Omental fat pad (tissue), 4 donors: Measurements from ENCODE around the gene CIB1. TPM values are rescaled to one million over a fixed set of nuclear protein-coding genes. Genes with fewer than 3 reads are reported as not detected.
A peak's percentile ranks its signal among the peaks of the same experiment; 100 is the strongest.
"Not testable (repeated sequence)": the region's sequence is repeated elsewhere in the genome, so short reads cannot be mapped to it uniquely, and the experiment has no call there.

Experiments
- ATAC-seq: fragments of 150-250 bp; one replicate; pipeline ENCODE4 v1.9.1; 2016; ENCODE audit warnings: mild to moderate bottlenecking, moderate library complexity; ENCODE audit not compliant: low FRiP score
- DNase-seq: peaks from one replicate; pipeline ENCODE4 v3.0.0-alpha.2; 2019; ENCODE audit warnings: low spot score
- total RNA-seq, 4 donors: library from RNA; depleted of rRNA; stranded (reverse); fragments of >200 nt; gene quantifications; one replicate each; pipeline ENCODE4 v1.1.0, GENCODE V29; 2016
- TF ChIP-seq, protein P1 (sequence below), 3 donors: fragments of 450-650 bp; IDR thresholded peaks; one replicate each; pipeline ENCODE4 v1.5.1; 2016 to 2017; ENCODE audit warnings: antibody characterized with exemption in 3 of 3, mild to moderate bottlenecking in 3 of 3, moderate library complexity in 2 of 3

CIB1 gene
- total RNA-seq: 10 to 100 TPM; 27.9 to 48.3 (median 34.5) TPM

DNA sequence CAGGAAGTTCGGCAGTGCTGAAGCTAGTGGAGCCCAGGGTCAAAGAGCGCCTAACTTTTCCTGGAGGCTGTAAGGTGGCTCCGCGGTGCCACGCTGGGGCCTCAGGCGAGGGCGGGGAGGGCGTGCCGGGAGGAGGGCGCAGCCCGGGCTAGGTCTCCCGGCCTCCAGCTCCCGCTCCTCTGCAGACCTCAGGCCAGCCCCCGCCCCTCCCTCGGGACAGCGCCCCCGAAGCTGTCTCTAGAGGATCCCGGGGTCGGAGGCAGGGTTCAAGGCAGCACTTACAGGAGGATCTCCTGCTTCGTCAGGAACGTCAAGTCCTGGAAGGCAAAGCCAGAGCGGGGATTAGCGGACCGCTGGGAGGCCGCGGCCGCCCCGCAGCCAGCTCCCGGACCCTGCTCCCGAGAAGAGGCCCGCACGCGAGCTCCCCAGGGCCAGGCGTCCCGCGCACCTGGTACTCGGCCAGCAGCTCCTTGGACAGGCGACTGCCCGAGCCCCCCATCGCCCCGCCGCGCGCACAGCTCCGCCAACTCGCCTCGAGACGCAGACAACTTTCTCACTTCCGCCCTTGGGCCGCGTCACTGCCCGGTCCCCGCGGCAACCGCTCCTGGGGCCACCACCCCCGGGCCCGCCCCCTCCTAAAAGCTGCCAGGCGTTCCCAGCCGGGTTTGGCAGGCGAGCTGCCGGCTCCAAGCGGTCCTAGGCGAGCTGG, at the start of gene CIB1:
Gene CIB1, minus strand, starts transcription at position 555 of the 709 bp plus-strand sequence. Its CDS starts 56 bp downstream, at position 499.
- ATAC-seq (peak; percentile 96), DNase-seq (peak; percentile 76)
- TF ChIP-seq, protein P1, sequence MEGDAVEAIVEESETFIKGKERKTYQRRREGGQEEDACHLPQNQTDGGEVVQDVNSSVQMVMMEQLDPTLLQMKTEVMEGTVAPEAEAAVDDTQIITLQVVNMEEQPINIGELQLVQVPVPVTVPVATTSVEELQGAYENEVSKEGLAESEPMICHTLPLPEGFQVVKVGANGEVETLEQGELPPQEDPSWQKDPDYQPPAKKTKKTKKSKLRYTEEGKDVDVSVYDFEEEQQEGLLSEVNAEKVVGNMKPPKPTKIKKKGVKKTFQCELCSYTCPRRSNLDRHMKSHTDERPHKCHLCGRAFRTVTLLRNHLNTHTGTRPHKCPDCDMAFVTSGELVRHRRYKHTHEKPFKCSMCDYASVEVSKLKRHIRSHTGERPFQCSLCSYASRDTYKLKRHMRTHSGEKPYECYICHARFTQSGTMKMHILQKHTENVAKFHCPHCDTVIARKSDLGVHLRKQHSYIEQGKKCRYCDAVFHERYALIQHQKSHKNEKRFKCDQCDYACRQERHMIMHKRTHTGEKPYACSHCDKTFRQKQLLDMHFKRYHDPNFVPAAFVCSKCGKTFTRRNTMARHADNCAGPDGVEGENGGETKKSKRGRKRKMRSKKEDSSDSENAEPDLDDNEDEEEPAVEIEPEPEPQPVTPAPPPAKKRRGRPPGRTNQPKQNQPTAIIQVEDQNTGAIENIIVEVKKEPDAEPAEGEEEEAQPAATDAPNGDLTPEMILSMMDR (IDR thresholded peaks at IDR 0.05): no peak

DNA sequence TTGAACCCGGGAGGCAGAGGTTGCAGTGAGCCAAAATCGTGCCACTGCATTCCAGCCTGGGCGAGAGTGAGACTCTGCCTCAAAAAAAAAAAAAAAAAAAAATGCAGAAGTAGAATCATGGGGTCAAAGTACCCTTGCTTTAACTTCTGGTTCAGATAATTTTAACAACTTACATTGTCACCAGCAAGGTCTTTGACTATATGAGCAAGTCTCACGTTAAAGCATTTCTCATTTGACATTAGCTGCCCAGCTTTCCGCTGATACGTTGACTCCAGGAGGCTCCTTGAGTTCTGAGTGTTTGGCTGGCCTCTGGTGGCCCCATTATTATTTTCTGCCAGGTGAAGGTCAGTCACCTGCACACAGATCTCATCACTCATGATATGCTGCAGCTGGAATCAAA, 47.9 kb upstream of the CIB1 start:
- not testable (repeated sequence) for ATAC-seq, DNase-seq

DNA sequence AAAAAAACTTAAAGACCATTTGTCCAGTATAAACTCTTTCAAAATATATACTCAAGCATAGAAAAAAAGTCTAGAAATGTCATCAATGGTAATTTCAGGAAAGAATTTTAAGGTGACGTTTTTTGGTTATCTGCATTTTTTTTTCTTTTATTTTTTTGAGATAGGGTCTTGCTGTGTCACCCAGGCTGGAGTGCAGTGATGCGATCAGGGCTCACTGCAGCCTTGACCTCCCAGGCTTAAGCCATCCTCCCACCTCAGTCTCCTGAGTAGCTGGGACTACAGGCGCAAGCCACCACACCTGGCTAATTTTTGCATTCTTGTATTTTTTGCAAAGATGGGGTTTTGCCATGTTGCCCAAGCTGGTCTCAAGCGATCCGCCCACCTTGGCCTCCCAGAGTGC, 47.0 kb upstream of the CIB1 start:
- ATAC-seq, DNase-seq: not testable (repeated sequence)

DNA sequence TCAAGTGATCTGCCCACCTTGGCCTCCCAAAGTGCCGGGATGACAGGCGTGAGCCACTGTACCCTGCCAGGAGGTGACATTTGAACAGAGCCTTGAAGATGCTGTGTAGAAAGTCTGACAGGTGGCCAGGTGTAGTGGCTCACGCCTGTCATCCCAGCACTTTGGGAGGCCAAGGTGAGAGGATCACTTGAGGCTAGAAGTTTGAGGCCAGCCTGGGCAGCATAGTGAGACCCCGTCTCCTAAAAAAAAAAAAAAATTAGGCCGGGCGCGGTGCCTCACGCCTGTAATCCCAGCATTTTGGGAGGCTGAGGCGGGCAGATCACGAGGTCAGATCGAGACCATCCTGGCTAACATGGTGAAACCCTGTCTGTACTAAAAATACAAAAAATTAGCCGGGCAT, 44.7 kb upstream of the CIB1 start:
- not testable (repeated sequence) for DNase-seq, ATAC-seq

DNA sequence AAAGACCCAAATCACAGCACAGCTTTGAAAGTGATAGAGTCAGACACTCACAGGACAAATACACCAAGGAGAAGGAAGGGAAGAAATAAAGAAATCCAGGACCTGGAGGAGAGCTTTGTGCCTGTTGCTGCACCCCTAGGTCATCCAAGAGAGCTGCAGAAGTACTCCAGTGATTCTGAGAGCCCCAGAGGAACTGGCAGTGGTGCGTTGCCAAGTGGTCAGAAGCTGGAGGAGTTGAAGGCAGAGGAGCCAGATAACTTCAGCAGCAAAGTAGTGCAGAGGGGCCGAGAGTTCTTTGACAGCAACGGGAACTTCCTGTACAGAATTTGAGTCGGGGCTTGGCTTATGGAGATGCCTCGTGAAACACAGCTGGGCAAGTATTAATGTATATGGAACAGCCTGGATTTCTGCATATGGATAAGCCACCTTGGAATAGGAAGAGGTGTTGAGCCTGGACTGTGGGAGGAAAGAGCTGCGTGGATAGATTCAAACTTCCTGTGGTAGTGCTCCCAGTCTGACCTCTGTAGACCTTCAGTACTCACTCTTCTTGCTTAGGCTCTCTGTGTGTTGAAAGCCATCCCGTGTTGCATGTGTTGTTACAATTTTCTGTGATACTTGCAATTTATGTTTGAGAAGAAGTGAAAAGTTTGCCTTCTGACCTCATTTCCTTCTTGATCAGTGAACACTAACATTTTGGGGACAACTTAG, 37.9 kb upstream of the CIB1 start:
- TF ChIP-seq, protein P1 (IDR thresholded peaks at IDR 0.05): no peak
- DNase-seq (no peak), ATAC-seq (no peak)

DNA sequence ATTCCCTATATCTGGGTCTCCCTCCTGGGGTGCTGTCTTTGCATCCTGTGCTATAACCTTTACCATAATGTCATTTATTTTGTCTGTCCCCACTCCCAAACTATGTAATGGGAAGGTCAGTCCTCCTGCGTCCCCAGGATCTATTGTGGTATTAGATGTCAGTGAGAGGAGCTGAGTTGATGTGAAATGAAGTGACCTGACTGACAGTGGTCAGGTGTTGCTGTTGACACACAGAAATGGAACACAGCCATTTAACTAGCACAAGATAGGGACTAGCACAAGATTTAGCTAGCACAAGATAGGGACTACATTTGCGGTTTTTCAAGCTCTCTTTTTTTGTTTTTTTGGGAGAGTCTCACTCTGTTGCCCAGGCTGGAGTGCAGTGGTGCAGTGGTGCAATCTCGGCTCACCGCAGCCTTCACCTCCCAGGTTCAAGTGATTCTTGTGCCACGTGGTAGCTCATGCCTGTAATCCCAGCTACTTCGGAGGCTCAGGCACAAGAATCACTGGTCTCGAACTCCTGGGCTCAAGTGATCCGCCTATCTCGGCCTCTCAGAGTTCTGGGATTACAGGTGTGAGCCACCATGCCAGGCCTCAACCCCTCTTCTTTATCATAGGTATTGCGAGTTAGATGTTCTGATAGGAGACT, 36.9 kb upstream of the CIB1 start:
- DNase-seq (no peak), ATAC-seq (no peak)
- TF ChIP-seq, protein P1 (IDR thresholded peaks at IDR 0.05): no peak

DNA sequence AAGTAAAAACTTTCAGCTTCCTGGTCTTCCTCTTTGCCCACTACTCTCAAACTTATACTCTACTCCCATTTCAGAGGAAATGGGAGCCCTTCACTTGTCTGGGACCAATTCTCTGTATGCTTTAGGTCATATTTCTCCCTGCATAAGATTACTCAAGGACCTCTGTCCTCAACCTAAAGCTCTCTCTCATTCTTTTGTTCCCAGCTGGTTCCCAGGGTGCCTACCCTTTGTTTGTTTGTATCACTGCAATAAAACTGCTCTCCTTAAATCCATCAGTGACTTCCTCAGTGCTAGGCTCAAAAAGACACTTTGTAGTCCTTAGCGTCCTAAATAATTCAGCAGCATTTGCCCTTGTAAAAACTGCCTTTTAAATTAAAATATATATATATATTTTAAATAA, 34.7 kb upstream of the CIB1 start:
- TF ChIP-seq, protein P1 (IDR thresholded peaks at IDR 0.05): no peak
- ATAC-seq: no peak
- no peak for DNase-seq

DNA sequence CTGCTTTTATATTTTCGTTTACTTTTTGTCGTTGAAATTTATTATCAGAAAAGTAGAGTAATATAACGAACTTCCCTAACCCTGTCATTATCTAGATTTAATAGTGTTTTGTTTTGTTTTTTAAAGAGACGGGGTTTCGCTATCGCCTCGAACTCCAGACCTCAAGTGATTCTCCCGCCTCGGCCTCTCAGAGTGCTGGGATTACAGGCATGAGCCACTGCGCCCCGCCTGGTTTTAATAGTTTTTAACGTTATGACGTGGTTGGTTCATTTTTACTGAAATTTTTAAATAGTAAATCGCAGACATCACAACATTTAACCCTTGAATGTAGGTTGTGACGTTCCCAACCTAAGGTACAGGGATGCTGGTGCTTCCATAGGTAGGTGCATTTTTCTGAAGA, 32.7 kb upstream of the CIB1 start:
- TF ChIP-seq, protein P1 (IDR thresholded peaks at IDR 0.05): no peak
- DNase-seq: no peak
- ATAC-seq: no peak
